Erythroblast (primary cell): Measurements from ENCODE around the gene TMPRSS2.

Experiments used
- GATA1 ChIP-seq: IDR thresholded peaks from 2 replicates; pipeline ENCODE4 v1.6.1; 2011; ENCODE audit warnings: low read depth, mild to moderate bottlenecking, control low read depth, low read length, moderate library complexity
- POLR2A ChIP-seq: IDR thresholded peaks from 2 replicates; pipeline ENCODE4 v1.6.1; 2011; ENCODE audit warnings: mild to moderate bottlenecking, low read length

GRCh38 chr21:41545500-41546359, 37.8 kb upstream of the TMPRSS2 start:
- TF ChIP-seq POLR2A (no peak), GATA1 (no peak)
